DOHH2 (cell line): Measurements from ENCODE around the gene PRPF31.

Source experiments
- EZH2phosphoT487 ChIP-seq: fragments of 200-600 bp; sonication (generic); IDR thresholded peaks from 2 replicates; pipeline ENCODE4 v1.6.1; 2017; ENCODE audit warnings: borderline replicate concordance, mild to moderate bottlenecking, antibody characterized with exemption, low read length, moderate library complexity, mixed read lengths
- TF ChIP-seq, protein P1 (sequence below): fragments of 200-600 bp; sonication (generic); IDR thresholded peaks from one replicate; pipeline ENCODE4 v1.5.1; 2014; ENCODE audit warnings: antibody characterized with exemption, mild to moderate bottlenecking, low read depth, low read length; ENCODE audit not compliant: poor library complexity, severe bottlenecking

DNA sequence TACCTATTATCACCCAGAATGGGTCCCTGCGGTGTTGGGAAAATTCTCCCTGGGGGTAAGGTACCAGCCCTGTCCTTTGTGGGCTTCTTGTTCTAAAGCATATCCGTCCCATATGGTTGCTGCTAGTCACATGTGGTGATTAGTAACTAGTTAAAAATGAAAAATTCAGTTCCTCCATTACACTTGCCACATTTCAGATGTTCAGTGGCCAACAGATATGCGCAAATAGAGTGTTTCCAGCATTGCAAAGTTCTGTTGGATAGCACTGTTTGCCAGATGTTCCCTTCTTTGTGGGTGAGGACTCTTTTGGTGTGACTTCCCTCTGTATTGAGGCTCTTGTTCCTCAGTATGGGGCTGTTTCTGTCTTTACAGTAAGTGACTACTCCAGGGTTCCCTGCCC lies 25.8 kb downstream of the PRPF31 start:
- TF ChIP-seq, protein P1, sequence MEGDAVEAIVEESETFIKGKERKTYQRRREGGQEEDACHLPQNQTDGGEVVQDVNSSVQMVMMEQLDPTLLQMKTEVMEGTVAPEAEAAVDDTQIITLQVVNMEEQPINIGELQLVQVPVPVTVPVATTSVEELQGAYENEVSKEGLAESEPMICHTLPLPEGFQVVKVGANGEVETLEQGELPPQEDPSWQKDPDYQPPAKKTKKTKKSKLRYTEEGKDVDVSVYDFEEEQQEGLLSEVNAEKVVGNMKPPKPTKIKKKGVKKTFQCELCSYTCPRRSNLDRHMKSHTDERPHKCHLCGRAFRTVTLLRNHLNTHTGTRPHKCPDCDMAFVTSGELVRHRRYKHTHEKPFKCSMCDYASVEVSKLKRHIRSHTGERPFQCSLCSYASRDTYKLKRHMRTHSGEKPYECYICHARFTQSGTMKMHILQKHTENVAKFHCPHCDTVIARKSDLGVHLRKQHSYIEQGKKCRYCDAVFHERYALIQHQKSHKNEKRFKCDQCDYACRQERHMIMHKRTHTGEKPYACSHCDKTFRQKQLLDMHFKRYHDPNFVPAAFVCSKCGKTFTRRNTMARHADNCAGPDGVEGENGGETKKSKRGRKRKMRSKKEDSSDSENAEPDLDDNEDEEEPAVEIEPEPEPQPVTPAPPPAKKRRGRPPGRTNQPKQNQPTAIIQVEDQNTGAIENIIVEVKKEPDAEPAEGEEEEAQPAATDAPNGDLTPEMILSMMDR = no peak
- TF ChIP-seq EZH2phosphoT487 = no peak
